DND-41 (cell line): ENCODE data around the gene SKIC2.

Experiments
- EZH2 ChIP-seq: IDR thresholded peaks from 3 replicates; pipeline ENCODE4 v1.6.1; 2012; ENCODE audit warnings: borderline replicate concordance, low read depth, mild to moderate bottlenecking, moderate library complexity, low read length, inconsistent platforms; ENCODE audit not compliant: severe bottlenecking
- TF ChIP-seq, protein P1 (sequence below): IDR thresholded peaks from 2 replicates; pipeline ENCODE4 v1.5.1; 2012; ENCODE audit warnings: borderline replicate concordance, low read length, moderate library complexity, mild to moderate bottlenecking; ENCODE audit not compliant: poor library complexity, severe bottlenecking; ENCODE audit errors: extremely low read depth

DNA sequence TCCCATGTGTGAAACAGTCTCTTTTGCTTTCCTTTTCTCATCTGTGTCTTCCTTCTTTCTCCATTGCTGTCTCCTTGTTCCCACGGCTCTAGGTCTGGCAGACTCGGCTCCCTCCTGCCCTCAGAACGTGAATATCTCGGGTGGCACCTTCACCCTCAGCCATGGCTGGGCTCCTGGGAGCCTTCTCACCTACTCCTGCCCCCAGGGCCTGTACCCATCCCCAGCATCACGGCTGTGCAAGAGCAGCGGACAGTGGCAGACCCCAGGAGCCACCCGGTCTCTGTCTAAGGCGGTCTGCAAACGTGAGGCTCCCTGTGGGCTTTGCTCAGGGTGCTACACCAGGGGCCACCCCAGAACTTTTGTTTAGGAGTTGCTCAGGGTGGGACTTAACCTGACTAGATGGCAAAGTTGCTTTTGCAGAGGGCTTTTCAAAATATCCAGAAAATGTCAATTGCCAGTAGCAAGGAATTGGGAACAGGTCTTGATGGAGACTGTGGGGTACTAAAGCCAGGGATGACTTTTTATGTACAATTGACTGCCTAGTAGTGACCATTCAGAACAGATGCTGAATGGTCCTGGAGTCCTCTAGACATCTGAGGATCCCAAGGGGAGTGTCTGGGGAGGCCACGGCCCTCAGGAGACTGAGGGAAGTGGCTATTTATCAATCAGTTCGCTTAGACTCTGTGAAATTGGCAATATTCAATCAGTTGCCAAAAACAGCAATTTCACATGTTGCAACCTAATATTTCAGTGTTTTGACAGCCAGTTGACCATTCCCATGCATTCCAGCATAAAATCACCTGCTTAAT is 30.9 kb upstream of the SKIC2 start:
- TF ChIP-seq, protein P1, sequence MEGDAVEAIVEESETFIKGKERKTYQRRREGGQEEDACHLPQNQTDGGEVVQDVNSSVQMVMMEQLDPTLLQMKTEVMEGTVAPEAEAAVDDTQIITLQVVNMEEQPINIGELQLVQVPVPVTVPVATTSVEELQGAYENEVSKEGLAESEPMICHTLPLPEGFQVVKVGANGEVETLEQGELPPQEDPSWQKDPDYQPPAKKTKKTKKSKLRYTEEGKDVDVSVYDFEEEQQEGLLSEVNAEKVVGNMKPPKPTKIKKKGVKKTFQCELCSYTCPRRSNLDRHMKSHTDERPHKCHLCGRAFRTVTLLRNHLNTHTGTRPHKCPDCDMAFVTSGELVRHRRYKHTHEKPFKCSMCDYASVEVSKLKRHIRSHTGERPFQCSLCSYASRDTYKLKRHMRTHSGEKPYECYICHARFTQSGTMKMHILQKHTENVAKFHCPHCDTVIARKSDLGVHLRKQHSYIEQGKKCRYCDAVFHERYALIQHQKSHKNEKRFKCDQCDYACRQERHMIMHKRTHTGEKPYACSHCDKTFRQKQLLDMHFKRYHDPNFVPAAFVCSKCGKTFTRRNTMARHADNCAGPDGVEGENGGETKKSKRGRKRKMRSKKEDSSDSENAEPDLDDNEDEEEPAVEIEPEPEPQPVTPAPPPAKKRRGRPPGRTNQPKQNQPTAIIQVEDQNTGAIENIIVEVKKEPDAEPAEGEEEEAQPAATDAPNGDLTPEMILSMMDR, result no peak
- no peak for TF ChIP-seq EZH2
